Measurements from ENCODE around the gene CAPN13. TPM values are rescaled to one million over a fixed set of nuclear protein-coding genes. Genes with fewer than 3 reads are reported as not detected.

CAPN13 gene
- total and polyA plus RNA-seq, 2 donors (not counting 1 experiment from before 2014, with no cell fraction given): not detected

DNA sequence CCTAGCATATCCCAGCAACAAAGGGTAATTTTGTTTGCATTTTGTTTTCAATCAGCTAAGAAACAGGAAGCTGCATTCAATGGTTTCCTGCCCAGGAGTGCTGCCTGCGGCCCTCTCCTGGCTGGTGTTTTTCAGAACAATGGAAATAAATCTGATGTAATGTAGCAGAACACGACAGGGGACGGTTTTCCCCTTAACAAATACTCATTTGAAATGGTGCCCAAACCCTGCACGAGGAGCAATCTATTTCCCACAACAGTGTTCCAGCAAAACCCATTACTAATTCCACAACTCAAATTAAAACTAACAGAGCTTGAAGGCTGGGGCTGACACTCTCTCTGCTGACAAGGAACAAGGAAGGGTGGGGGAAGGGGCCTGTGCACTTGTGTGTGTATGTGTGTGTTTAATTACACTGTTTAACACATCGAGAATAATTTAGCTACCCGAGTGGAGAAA, 8.7 kb downstream of the CAPN13 start:
- no peak overlapping the region for H3K4me3 Mint-ChIP-seq
- H3K27me3 Mint-ChIP-seq: no peaks in the 10 kb centered on the region
- Histone ChIP-seq H3K9me3 (ENCODE audit: control extremely low read depth in 1 of 3, control insufficient read depth in 2 of 3, insufficient read depth in 1 of 3, low read length in 2 of 3) (no peaks in the 10 kb centered on the region), H2AFZ (ENCODE audit: insufficient read depth, low read depth, low read length, poor library complexity, severe bottlenecking) (peak overlapping the region; percentile 57), H4K20me1 (ENCODE audit: control insufficient read depth, insufficient read depth, low read length, poor library complexity, severe bottlenecking) (no peaks in the 10 kb centered on the region), H3K79me2 (ENCODE audit: control insufficient read depth, insufficient read depth, low read length) (no peaks in the 10 kb centered on the region), H3K4me1 (ENCODE audit: control insufficient read depth in 2 of 2, insufficient read depth in 2 of 2, low read length in 2 of 2) (peaks cover 7 to 10% of the 10 kb centered on the region in 2 donors), H3K27me3 (replicated peaks in 1 of 4; ENCODE audit: control extremely low read depth in 1 of 4, control insufficient read depth in 3 of 4, insufficient read depth in 4 of 4, low read length in 3 of 4) (no peaks in the 10 kb centered on the region), H3K4me2 (replicated peaks; ENCODE audit: low read depth, low read length, poor library complexity, severe bottlenecking) (no peak overlapping the region), H3K36me3 (replicated peaks in 1 of 2; ENCODE audit: control extremely low read depth in 1 of 2, control insufficient read depth in 1 of 2, extremely low read depth in 1 of 2, insufficient read depth in 2 of 2, low read length in 1 of 2) (no peaks in the 10 kb centered on the region), H3K9ac (ENCODE audit: low read length) (no peak overlapping the region), H3K27ac (ENCODE audit: low read length in 2 of 2) (no peak overlapping the region), H3K4me3 (ENCODE audit: control extremely low read depth in 1 of 5, extremely low read depth in 1 of 5, insufficient read depth in 1 of 5, low read depth in 2 of 5, low read length in 4 of 5) (no peak overlapping the region)
- intact Hi-C loops (cut with micrococcal nuclease): no loop called here
- ChIA-PET POLR2A (no interaction called here), CTCF (no interaction called here)
- no peak for ATAC-seq (ENCODE audit: low read depth)
- DNase-seq: no peak
- TF ChIP-seq, protein P1, sequence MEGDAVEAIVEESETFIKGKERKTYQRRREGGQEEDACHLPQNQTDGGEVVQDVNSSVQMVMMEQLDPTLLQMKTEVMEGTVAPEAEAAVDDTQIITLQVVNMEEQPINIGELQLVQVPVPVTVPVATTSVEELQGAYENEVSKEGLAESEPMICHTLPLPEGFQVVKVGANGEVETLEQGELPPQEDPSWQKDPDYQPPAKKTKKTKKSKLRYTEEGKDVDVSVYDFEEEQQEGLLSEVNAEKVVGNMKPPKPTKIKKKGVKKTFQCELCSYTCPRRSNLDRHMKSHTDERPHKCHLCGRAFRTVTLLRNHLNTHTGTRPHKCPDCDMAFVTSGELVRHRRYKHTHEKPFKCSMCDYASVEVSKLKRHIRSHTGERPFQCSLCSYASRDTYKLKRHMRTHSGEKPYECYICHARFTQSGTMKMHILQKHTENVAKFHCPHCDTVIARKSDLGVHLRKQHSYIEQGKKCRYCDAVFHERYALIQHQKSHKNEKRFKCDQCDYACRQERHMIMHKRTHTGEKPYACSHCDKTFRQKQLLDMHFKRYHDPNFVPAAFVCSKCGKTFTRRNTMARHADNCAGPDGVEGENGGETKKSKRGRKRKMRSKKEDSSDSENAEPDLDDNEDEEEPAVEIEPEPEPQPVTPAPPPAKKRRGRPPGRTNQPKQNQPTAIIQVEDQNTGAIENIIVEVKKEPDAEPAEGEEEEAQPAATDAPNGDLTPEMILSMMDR (IDR thresholded peaks at IDR 0.05): no peak
- TF ChIP-seq EZH2 (IDR thresholded peaks at IDR 0.05; ENCODE audit: borderline replicate concordance, insufficient read depth, low read depth, low read length, poor library complexity, severe bottlenecking): no peak
- no peaks in the 10 kb centered on the region for H3K9me3 Mint-ChIP-seq (ENCODE audit: insufficient read depth)
- H3K4me1 Mint-ChIP-seq: peaks cover 8% of the 10 kb centered on the region
- H3K27ac Mint-ChIP-seq: no peak overlapping the region
- WGBS (ENCODE audit: insufficient coverage): 0% methylated on average over 2 of the region's 6 CpGs

DNA sequence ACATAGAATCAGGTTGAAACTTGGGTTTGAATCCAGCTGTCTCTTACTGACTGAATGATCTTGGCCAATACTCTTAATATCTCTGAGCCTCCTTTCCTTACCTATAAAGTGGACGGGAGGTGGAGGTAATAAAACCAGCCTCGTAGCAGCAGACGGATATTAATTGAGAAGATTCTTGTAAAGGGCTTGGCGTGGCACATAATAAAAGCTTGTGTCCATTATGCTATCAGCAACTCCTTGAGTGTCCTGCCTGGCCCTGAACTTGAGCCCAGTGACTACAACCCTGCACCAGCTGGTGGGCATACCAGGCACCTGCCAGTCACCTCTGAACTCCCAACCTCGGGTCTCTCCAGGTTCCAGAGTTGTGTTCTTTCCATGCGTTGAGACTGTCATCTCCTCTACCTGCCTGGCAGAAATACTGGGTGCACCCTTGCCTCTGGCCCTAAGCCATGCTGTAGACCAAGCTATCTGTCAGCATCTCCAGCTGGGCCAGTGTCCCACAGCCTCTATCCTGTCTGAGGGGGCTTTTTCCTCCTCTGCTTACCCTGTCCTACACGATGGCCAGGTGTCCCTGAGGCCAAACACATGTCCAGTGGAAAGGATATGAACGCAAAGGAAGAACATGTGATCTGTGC, 9.7 kb downstream of the CAPN13 start:
- H4K20me1 ChIP-seq (ENCODE audit: control insufficient read depth, insufficient read depth, low read length, poor library complexity, severe bottlenecking): no peaks in the 10 kb centered on the region
- DNase-seq (no peak), ATAC-seq (ENCODE audit: low read depth) (no peak)
- TF ChIP-seq, protein P1 (IDR thresholded peaks at IDR 0.05): no peak
- TF ChIP-seq EZH2 (IDR thresholded peaks at IDR 0.05; ENCODE audit: borderline replicate concordance, insufficient read depth, low read depth, low read length, poor library complexity, severe bottlenecking): no peak
- H3K36me3 ChIP-seq (replicated peaks in 1 of 2; ENCODE audit: control extremely low read depth in 1 of 2, control insufficient read depth in 1 of 2, extremely low read depth in 1 of 2, insufficient read depth in 2 of 2, low read length in 1 of 2): no peaks in the 10 kb centered on the region
- no peak overlapping the region for H3K4me3 ChIP-seq (ENCODE audit: control extremely low read depth in 1 of 5, extremely low read depth in 1 of 5, insufficient read depth in 1 of 5, low read depth in 2 of 5, low read length in 4 of 5)
- no peak overlapping the region for H2AFZ ChIP-seq (ENCODE audit: insufficient read depth, low read depth, low read length, poor library complexity, severe bottlenecking)
- H3K4me2 ChIP-seq (replicated peaks; ENCODE audit: low read depth, low read length, poor library complexity, severe bottlenecking): no peak overlapping the region
- Mint-ChIP-seq H3K9me3 (ENCODE audit: insufficient read depth) (no peaks in the 10 kb centered on the region), H3K27ac (no peak overlapping the region), H3K27me3 (no peaks in the 10 kb centered on the region), H3K4me3 (no peak overlapping the region), H3K4me1 (peaks cover 12% of the 10 kb centered on the region)
- no peaks in the 10 kb centered on the region for H3K27me3 ChIP-seq (replicated peaks in 1 of 4; ENCODE audit: control extremely low read depth in 1 of 4, control insufficient read depth in 3 of 4, insufficient read depth in 4 of 4, low read length in 3 of 4)
- H3K9me3 ChIP-seq (ENCODE audit: control extremely low read depth in 1 of 3, control insufficient read depth in 2 of 3, insufficient read depth in 1 of 3, low read length in 2 of 3): no peaks in the 10 kb centered on the region
- peaks cover 10 to 11% of the 10 kb centered on the region in 2 donors for H3K4me1 ChIP-seq (ENCODE audit: control insufficient read depth in 2 of 2, insufficient read depth in 2 of 2, low read length in 2 of 2)
- H3K79me2 ChIP-seq (ENCODE audit: control insufficient read depth, insufficient read depth, low read length): no peaks in the 10 kb centered on the region
- POLR2A ChIA-PET: no interaction called here
- intact Hi-C loops (cut with micrococcal nuclease): no loop called here
- H3K9ac ChIP-seq (ENCODE audit: low read length): no peak overlapping the region
- 96% methylated on average over 4 of the region's 8 CpGs for WGBS (ENCODE audit: insufficient coverage)
- CTCF ChIA-PET: no interaction called here
- no peak overlapping the region for H3K27ac ChIP-seq (ENCODE audit: low read length in 2 of 2)
